Measurements from ENCODE around the gene BNIP1.

GRCh38 chr5:173103411-173103810, 40.9 kb upstream of the BNIP1 start:
- TF ChIP-seq CTCF (IDR thresholded peaks at IDR 0.05) (no peak), POLR2A (IDR thresholded peaks at IDR 0.05) (no peak)
